Mucosa of stomach (tissue), 1 donor: ENCODE results near the gene RCE1.
"Not testable (repeated sequence)": the region's sequence is repeated elsewhere in the genome, so short reads cannot be mapped to it uniquely, and the experiment has no call there.

Source experiments
- H3K27me3 ChIP-seq: one replicate; pipeline ENCODE4 v1.7.0; 2013; ENCODE audit warnings: mild to moderate bottlenecking, low read length; ENCODE audit not compliant: control insufficient read depth, insufficient read depth
- H3K36me3 ChIP-seq: one replicate; pipeline ENCODE4 v1.7.0; 2013; ENCODE audit warnings: low read length; ENCODE audit not compliant: control insufficient read depth, insufficient read depth
- H3K4me1 ChIP-seq: one replicate; pipeline ENCODE4 v1.7.0; 2013; ENCODE audit warnings: mild to moderate bottlenecking, low read length; ENCODE audit not compliant: control insufficient read depth, insufficient read depth
- H3K4me3 ChIP-seq: one replicate; pipeline ENCODE4 v1.7.0; 2013; ENCODE audit warnings: low read length
- H3K9ac ChIP-seq: one replicate; pipeline ENCODE4 v1.7.0; 2013; ENCODE audit warnings: mild to moderate bottlenecking, low read length, moderate library complexity
- H3K9me3 ChIP-seq: one replicate; pipeline ENCODE4 v1.7.0; 2013; ENCODE audit warnings: mild to moderate bottlenecking, low read length, moderate library complexity; ENCODE audit not compliant: control insufficient read depth
- donor health status: Pancreatic carcinoma.

The RCE1 gene

GRCh38 chr11:66824573-66824972 lies 18.7 kb upstream of the RCE1 start:
- H3K4me3 ChIP-seq, H3K36me3 ChIP-seq, H3K27me3 ChIP-seq, H3K9me3 ChIP-seq, H3K4me1 ChIP-seq, H3K9ac ChIP-seq: not testable (repeated sequence)

GRCh38 chr11:66834539-66834845 lies 8.7 kb upstream of the RCE1 start:
- Histone ChIP-seq H3K27me3 (no peaks in the 10 kb centered on the region), H3K4me3 (no peak overlapping the region), H3K9me3 (no peaks in the 10 kb centered on the region)

GRCh38 chr11:66834943-66835342 lies 8.3 kb upstream of the RCE1 start:
- H3K9ac ChIP-seq = no peak overlapping the region
- no peaks in the 10 kb centered on the region for H3K9me3 ChIP-seq
- no peaks in the 10 kb centered on the region for H3K4me1 ChIP-seq
- H3K27me3 ChIP-seq = no peaks in the 10 kb centered on the region
- H3K36me3 ChIP-seq = no peaks in the 10 kb centered on the region
- no peak overlapping the region for H3K4me3 ChIP-seq

More at GRCh38 chr11:66834539-66834845, 8.7 kb upstream of the RCE1 start:
- no peaks in the 10 kb centered on the region for H3K36me3 ChIP-seq
- no peaks in the 10 kb centered on the region for H3K4me1 ChIP-seq
- no peak overlapping the region for H3K9ac ChIP-seq

- Histone ChIP-seq H3K36me3 (no peaks in the 10 kb centered on the region), H3K9ac (no peak overlapping the region), H3K9me3 (no peaks in the 10 kb centered on the region), H3K4me3 (no peak overlapping the region), H3K27me3 (no peaks in the 10 kb centered on the region), H3K4me1 (no peaks in the 10 kb centered on the region)
Observed at GRCh38 chr11:66835768-66836405, 7.4 kb upstream of the RCE1 start.

- Histone ChIP-seq H3K9ac (no peak overlapping the region), H3K4me1 (peaks cover 24% of the 10 kb centered on the region), H3K9me3 (no peaks in the 10 kb centered on the region), H3K4me3 (no peak overlapping the region), H3K27me3 (no peaks in the 10 kb centered on the region), H3K36me3 (peaks cover 2% of the 10 kb centered on the region)
Observed at GRCh38 chr11:66840317-66841091, 2.7 kb upstream of the RCE1 start.

- Histone ChIP-seq H3K4me3 (peak overlapping the region; percentile 80), H3K27me3 (no peaks in the 10 kb centered on the region), H3K4me1 (peaks cover 24% of the 10 kb centered on the region), H3K9me3 (no peaks in the 10 kb centered on the region), H3K36me3 (peaks cover 6% of the 10 kb centered on the region), H3K9ac (peak overlapping the region; percentile 95)
Observed at GRCh38 chr11:66841861-66842260, 1.4 kb upstream of the RCE1 start.

GRCh38 chr11:66842501-66842895 lies 743 bp upstream of the RCE1 start:
- H3K9me3 ChIP-seq = no peaks in the 10 kb centered on the region
- H3K9ac ChIP-seq = peak overlapping the region; percentile 95
- no peaks in the 10 kb centered on the region for H3K27me3 ChIP-seq
- H3K36me3 ChIP-seq = peaks cover 6% of the 10 kb centered on the region
- H3K4me1 ChIP-seq = peaks cover 24% of the 10 kb centered on the region
- H3K4me3 ChIP-seq = peak overlapping the region; percentile 80

- H3K4me1 ChIP-seq = peaks cover 24% of the 10 kb centered on the region
- H3K36me3 ChIP-seq = peaks cover 6% of the 10 kb centered on the region
- peak overlapping the region; percentile 80 for H3K4me3 ChIP-seq
- H3K27me3 ChIP-seq = no peaks in the 10 kb centered on the region
- H3K9me3 ChIP-seq = no peaks in the 10 kb centered on the region
- H3K9ac ChIP-seq = peak overlapping the region; percentile 95
Observed at GRCh38 chr11:66843776-66844495, 695 bp downstream of the RCE1 start.

- peaks cover 6% of the 10 kb centered on the region for H3K36me3 ChIP-seq
- no peaks in the 10 kb centered on the region for H3K27me3 ChIP-seq
- no peaks in the 10 kb centered on the region for H3K9me3 ChIP-seq
- H3K9ac ChIP-seq = no peak overlapping the region
- H3K4me1 ChIP-seq = peaks cover 24% of the 10 kb centered on the region
- no peak overlapping the region for H3K4me3 ChIP-seq
Observed at GRCh38 chr11:66844496-66845142, 1.4 kb downstream of the RCE1 start.

- Histone ChIP-seq H3K9ac (no peak overlapping the region), H3K4me3 (no peak overlapping the region), H3K36me3 (peaks cover 6% of the 10 kb centered on the region), H3K27me3 (no peaks in the 10 kb centered on the region), H3K4me1 (peaks cover 24% of the 10 kb centered on the region), H3K9me3 (no peaks in the 10 kb centered on the region)
Observed at GRCh38 chr11:66845143-66845875, 2.1 kb downstream of the RCE1 start.

GRCh38 chr11:66845876-66846212 lies 2.6 kb downstream of the RCE1 start:
- Histone ChIP-seq H3K27me3 (no peaks in the 10 kb centered on the region), H3K9ac (no peak overlapping the region), H3K4me3 (no peak overlapping the region), H3K36me3 (peaks cover 6% of the 10 kb centered on the region), H3K9me3 (no peaks in the 10 kb centered on the region), H3K4me1 (peaks cover 24% of the 10 kb centered on the region)
